ELF-1 (cell line): Measurements from ENCODE around the gene TCF15.

Source experiments
- DNase-seq: peaks from one replicate; pipeline ENCODE4 v3.0.0-alpha.2; 2016; ENCODE audit warnings: low read depth, low spot score

The TCF15 gene, protein sequence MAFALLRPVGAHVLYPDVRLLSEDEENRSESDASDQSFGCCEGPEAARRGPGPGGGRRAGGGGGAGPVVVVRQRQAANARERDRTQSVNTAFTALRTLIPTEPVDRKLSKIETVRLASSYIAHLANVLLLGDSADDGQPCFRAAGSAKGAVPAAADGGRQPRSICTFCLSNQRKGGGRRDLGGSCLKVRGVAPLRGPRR

DNA sequence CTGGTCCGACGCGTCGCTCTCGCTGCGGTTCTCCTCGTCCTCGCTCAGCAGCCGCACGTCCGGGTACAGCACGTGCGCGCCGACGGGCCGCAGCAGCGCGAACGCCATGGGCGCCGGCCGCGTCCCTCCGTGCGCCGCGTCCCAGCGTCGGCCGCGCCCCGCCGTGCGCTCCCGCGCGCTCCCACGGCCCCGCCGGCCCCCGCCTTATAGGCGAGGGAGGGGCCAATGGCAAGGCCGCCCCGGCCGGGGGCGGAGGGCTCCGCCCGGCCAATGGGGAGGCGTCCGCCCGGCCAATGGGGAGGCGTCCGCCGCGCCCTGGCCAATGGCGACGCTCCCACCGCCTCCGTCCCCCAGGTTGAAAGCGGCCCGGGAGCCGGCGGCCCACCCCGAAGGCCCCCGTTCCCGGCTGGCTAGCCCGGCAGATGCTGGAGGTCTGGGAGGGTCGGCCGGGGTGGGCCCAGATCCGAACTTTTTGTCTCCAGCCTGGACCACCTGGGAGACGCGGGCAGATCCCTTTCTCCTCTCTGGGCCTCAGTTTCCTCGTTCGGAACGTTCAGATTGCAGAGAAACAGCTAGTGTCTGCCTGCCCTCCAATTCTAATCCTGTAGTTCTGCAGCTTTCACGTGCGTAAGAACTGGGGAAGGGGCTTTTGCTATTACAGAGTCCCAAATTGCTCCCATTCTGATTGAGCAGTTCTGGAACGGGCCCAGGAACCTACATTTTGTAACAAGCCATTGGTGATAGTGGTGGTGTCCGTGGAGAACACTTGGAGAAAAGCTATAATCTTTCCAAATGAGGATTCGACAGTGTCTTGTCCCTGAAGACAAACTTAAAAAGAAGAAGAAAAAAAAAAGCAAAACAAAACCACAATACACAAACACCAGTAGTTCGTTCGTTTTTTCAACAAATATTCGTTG is at the start of gene TCF15:
TSS of gene TCF15 (minus strand) at position 180 of the 917 bp plus-strand sequence. CDS start at position 108, 72 bp downstream.
- DNase-seq, result peak; percentile 74

DNA sequence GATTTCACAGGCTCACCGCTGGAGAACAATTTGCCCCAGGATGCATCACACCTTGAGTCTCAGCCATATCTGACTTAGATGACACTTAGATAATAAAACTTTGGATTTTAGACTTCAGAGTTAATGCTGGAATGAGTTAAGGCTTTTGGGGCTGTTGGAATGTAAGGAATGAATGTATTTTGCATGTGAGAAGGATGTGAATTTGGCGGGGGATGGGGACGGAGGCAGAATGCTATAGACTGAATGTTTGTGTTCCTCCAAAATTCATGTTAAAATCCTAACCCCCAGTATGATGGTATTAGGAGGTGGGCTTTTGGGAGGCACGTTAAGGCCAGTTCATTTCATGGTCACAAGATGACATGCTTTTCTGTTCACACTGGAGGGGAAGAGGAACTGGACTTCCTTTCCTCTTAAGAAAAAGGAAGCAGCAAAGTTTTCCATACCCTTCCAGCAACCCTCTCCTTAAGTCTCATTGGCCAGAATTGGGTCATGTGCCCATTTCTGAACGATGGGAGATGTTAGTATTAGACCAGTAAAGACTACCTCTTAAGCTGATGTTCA is 48.7 kb upstream of the TCF15 start:
- DNase-seq, result no peak

DNA sequence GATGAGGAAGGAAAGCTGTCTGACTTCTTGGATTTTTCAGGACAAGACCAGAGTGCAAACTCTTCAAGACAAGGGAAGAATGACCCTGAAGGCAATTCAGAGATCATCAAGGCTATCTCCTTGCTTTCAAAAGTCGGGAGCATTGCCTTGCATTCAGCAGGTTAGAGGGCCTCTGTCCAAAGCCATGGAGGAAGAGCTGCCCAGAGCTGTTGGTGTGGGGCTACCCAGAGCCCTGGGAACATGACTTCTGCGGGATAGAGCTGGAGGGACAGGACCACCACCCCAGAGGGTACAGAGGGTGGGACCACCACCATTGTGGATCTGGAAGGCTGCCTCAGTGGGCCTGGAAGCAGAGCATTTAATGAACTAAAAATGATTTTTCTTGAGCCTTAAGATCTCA is 48.1 kb upstream of the TCF15 start:
- DNase-seq, result no peak

DNA sequence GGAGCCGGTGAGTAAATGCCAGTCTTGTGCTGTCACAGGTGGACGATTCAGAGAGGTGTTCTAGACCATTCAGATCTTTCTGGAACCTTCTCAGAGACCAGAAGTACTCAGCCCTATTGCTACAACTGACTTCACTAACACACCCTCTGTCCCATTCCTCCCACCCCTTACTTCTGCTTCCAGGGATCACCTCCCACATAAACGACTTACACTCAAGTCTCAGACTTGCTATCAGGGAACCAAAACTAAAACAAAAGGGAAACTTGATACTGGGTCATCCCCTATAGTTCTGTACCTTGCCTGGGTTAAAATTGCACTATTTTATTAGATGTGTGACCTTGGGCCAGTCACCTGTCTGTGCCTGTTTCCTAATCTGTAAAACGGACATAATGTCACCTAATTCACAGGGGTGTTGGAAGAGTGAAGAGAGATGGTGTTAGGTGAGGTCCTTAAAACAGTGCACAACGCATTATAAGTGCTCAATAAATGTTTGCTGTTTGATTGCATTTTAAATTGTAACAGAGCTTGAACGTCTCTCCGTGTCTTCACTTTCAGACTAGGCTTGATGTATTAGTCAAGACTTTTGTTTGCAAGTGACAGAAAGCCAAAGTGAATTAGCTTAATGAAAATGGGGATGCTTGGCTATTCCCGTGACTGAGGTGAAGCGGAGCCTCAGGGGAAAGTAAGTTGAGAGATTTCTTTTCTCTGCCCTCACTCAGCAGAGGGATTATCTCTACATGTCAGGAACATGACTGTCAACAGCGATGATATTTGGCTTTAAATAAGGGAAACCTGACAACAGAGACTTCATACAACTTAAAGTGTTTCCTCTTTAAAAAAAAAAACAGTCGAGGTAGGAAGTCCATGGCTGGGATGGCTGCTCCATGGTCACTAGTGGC is 45.9 kb upstream of the TCF15 start:
- no peak for DNase-seq

DNA sequence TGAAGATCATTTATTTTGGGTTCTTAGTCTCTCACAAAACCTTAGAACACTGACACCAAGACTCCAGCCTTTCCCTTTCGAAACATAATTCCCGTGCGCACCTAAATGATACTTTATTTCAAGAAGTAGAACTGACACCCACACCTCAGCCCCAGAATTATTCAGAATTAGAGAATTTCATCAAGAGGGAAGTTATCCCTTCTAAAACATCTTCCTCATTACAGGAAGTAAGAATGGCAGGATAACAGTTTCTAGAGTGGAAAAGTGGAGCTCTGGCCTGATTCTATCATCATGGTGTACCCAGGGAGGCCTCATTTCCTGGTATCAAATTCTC is 44.3 kb upstream of the TCF15 start:
- no peak for DNase-seq

DNA sequence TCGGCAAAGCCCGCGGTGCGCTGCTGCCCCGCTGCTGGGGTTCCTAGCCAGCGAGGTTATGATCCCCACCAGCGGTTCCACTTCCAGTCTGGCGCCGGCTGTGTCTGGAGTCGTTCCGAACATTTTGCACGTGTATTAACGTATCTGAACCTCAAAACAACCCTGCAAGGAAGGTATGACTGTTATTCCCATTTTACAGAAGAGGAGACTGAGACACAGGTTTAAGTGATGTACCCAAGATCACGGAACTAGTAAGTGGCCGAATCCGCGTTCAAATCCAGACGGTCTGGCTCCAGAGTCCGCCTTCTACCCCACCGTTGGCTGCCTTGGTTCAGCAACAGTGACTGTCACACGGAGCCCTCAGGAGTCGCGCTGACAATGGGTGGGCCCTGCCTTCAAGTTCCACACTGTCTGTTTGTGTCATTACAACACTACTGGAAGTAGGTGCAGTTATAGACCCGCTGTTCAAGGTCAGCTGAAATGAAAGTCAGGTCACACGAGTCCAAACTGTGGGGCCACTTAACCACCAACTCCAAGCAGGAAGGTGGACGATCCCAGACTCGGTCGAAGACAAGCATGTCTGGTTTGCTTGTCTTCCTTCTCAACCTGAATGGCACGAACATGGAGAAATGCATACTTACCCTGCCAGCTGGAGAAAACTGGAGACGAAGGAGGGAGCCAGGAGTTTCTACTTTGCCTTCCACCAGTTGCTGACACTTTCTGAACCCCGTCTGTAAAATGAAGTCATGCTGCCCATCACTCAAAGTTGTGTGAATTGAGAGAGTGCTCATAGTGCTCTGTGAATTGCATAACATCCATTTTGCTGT is 43.7 kb upstream of the TCF15 start:
- no peak for DNase-seq

DNA sequence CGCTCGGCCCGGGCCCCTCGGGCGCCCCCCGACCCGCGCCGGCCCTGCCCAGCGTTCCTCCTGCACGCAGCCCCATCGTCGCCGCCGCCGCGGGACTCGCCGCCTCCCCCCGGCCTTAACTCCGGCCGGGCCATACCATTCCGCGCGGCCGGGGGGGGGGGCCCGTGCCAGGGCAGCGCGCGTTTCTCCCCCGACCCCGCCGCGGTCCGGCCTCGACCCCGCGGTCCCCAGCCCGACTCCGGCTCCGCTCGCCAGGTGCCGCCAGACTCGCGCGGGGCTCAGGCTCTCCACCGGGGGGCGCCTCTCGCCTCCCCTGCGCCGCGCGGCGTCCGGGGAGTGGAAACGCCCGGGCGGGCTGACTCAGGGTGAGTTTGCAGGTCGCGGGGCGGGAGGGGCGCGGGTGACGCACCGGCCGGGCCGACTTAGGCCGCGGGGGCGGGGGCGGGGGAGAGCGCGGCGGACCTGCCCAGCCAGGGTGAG is 43.0 kb upstream of the TCF15 start, which contains the start of gene SRXN1:
TSS of gene SRXN1 (minus strand) at position 91 of the 480 bp plus-strand sequence. CDS start at position 76, 15 bp downstream.
- DNase-seq, result peak; percentile 84

DNA sequence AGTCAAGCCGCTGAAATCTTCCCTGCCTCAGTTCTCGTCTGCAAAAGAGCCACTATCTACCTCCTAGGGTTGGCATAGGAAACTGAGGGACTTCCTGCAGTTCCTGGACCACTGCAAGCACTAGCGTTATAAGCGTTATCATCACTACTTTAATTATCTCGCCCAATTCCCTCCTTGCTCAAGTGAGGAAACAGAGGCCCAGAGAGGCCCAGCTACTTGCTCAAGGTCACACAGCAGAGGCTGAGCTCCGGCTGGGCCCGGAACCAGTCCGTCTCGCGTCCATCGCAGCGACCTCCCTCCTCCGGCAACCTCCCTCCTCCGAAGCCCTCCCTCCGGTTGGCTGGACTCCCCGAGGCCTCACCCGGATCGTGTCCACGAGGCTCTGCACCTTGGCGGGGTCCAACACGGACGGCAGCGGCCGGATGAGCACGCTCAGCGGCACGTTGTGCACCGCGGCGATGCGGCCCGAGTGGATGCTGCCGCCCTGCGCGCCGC is 42.6 kb upstream of the TCF15 start:
- DNase-seq, result peak; percentile 39

DNA sequence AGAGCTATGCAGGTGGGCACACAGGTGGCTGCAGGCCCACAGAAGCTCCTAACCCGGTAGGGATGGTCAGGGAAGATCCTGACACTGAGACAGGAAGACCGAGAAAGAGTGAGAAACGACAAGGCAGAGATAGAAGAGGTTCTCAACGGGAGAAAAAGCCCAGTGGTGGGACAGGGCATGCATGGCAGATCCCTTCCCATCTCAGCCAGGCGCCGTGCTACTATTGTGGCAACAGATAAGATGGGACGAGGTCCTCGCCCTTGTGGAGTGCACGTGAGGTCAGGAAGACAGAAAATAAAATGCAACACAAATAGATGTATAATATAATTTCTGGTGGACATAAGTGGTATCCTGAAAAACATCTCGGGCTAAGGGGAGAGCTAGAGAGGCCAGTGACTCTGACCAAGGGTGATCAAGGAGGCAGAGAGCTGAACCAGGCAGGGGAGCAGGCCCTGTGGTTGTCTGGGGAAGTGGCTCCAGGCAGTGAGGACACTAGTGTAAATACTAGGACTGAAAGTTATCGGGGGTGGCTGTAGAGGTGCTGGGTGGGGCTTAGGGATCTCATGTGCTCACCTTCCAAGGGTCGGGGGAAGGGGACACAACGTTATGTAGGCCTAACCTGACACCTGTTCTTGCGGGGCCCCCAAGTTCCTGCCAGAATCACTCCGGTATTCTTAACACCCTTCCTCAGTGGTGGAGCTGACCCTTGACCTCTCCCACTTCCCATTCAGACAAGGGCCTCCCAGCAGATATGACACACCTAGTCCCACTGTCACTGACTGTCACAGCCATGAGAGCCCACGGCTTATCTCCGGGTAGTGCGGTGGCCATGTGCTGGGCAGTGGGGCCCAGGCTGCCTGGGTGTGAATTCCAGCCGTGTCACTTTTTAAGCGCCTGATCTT is 41.9 kb upstream of the TCF15 start:
- DNase-seq, result no peak

DNA sequence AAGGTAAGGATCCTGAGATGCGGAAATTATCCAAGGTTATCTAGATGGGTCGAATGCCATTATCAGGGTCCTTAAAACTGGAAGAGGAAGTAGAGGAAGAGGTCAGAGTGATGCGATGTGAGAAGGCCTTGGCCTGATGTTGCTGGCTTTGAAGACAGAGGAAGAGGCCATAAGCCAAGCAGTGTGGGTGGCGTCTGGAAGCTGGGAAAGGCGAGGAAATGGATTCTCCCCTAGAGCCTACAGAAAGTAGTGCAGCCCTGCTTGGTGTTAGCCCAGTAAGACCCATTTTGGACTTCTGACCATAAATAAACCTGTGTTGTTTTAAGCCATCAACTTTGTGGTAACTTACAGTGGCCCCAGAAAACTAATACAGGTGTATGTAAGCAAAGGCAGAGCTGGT is 40.8 kb upstream of the TCF15 start:
- no peak for DNase-seq

DNA sequence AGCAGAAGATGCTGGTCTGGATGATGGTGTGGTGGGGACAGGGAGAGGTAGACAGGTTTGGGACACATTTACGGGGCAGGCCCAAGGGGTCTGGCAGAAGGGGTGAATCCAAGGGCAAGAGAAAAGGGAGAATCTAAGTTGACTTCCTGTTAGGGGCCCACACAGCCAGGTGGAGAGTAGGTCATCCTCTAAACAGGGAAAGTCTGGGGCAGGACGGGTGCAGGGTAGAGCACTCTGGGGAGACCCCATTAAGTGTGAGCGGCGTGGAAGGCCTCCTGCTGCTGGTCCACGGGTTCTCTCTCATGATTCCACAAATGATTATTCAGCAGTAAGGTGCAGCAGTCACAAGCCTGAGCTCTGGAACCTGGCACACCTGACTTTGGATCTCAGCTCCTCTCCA is 40.2 kb upstream of the TCF15 start:
- DNase-seq, result no peak

DNA sequence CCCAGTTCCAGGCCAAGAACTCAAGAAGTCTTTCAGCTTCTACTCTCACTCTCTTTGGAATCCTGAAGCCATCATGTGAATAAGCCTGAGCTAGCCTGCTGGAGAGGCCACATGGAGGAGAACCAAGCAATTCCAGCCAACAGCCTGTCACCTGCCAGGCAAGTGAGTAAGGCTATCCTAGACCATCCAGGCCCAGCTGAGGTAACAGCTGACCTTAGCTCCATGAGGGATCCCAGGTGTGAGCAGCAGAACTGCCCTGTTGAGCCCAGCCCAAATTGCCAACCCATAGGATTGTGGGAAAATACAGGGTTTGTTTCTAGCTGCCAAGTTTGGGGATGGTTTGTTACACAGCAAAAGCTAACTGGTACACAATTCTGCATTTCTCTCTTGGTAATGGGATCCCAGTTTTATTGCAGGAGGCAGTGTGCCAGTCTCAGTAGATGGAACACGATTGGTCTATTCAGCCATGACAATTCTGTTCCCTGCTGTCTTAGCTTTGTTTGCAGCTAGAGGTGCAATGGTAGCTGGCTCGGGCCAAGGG is 37.4 kb upstream of the TCF15 start:
- no peak for DNase-seq

DNA sequence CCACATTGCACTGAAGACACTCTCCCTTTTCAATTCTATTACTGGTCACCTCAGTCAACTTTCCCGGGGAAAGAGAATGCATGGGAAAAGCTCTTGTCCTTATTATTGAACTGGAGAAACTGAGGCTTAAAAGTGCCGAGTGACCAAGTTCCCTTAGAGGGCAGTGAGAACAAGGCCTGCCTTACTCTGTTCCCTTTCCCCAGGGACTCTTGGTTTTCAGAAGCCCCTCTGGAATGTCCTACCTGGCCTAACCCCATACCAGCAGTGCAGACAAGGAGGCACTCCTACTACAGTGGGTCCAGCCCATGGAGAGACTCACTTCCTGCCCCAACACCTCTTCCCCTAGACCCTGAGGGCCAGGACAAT is 36.7 kb upstream of the TCF15 start:
- no peak for DNase-seq

DNA sequence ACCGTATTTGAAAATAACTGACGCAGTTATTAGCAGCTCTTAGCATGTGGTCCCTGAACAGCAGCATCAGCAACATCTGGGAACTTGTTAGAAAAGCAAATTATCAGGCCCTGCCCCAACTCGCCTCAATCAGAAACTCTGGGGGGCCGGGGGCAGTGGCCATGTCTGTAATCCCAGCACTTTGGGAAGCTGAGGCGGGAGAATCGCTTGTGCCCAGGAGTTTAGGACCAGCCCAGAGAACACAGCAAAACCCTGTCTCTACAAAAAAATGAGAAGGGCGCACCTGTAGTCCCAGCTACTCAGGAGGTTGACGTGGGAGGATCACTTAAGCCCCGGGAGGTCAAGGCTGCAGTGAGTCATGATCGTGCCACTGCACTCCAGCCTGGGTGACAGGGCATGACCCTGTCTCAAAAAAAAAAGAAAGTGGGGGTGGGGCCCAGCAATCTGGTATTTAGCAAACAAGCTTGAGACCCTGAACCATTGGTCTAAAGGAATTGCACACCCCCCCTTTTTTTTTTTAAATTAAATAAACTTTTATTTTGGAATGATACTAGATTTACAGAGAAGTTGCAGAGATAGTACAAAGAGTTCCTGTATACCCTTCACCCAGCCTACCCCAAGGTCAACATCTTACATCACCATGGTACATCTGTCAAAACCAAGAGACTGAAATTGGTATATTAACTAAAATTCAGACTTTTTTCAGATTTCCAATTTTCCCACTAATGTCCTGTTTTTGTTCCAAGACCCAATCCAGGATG is 36.2 kb upstream of the TCF15 start:
- DNase-seq, result no peak

DNA sequence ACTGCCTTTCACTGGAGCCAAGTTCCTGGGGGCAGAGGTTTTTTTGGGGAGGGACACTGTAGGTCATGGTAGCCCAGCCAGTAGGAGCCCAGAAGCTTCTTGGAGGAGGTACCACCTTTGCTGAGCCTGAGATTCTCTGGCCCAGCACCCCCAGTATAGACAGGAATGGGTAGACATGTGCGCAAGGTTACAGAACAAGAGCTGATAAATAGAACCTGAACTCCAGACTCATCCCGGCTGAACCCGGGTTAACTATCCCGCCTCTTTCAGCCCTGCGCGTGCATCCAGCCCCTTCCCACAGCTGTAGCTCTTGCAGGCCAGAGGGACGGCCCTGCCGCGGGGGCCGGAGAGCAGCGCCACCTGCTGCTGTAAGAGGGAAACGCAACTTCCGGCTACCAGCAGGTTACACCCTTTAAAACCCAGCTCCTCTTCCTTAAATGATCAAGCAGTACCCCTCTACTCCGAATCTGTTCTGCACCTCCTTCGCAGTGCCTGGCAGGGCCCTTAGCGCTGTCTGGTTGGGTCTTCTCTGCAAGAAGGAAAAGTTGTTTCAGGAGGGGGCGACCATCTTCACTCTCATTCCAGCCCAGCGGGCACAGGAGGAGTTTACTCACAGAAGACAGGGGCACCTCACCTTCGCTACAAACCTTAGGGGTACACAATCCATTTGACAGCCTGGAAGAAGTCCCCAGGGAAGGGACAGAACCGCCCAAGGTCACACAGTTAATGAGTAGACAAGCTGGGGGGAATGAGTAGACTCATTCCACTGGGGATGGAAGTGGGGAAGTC is 35.4 kb upstream of the TCF15 start:
- DNase-seq, result peak; percentile 94

DNA sequence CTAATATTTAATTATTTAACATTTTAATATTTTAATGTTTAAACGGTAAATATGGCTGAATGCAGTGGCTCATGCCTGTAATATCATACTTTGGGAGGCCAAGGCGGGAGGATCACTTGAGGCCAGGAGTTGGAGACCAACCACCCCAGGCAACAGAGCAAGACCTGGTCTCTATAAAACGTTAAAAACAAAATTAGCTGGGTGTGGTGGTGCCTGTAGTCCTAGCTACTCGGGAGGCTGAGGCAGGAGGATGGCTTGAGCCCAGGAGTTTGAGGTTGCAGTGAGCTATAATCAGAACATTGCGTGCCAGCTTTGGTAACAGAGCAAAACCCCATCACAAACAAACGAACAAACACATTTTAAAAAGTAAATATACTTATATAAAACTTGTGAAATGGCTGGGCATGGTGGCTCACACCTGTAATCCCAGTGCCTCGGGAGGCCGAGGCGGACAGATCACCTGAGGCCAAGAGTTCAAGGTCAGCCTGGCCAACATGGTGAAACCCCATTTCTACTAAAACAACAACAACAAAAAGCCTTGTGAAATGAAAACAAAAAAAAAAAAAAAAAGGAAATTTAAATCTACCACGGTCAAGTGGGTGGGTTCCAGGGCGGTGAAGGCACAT is 34.7 kb upstream of the TCF15 start:
- no peak for DNase-seq
